Measurements from ENCODE around the gene SLC5A10.

SLC5A10 gene

DNA sequence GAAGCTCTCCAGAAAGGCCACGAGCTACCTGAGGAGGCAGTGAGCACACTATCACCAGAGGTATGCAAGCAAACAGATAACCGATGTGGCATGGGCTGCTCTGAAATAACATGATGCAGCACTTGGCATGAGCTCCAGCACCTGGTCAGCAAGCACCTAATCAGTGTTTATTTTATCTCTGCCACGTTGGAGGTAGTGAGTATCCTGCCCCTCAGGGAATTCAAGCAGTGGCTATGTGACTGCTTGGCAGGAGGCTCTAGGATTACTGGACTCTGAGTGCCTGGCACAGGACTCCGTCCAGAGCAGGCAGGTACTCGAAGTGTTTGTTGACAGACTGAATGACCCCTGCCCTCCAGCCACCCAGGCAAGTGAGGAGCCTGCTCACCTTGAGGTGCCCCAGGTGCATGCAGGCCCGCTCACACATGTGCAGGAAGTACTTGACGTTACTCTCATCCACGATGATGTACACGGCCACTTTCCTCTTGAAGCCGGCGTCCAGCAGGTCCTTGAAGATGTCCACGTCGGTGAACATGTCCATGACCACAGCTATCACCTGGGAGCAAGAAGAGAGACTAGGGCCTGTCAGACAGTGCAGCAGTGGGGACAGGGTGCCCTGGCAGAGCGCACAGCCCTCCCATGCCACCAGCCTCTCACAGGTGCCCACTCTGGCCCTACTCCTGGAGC lies 36.0 kb downstream of the SLC5A10 start:
- Mint-ChIP-seq H3K36me3 (ENCODE audit: low read depth) (no peaks in the 10 kb centered on the region), H3K9me3 (no peaks in the 10 kb centered on the region), H3K4me3 (no peak overlapping the region), H3K27me3 (ENCODE audit: low read depth, poor library complexity) (peaks cover 3% of the 10 kb centered on the region), H3K27ac (no peak overlapping the region), H3K4me1 (peaks cover 12% of the 10 kb centered on the region)
- DNase-seq = no peak
- TF ChIP-seq, protein P1, sequence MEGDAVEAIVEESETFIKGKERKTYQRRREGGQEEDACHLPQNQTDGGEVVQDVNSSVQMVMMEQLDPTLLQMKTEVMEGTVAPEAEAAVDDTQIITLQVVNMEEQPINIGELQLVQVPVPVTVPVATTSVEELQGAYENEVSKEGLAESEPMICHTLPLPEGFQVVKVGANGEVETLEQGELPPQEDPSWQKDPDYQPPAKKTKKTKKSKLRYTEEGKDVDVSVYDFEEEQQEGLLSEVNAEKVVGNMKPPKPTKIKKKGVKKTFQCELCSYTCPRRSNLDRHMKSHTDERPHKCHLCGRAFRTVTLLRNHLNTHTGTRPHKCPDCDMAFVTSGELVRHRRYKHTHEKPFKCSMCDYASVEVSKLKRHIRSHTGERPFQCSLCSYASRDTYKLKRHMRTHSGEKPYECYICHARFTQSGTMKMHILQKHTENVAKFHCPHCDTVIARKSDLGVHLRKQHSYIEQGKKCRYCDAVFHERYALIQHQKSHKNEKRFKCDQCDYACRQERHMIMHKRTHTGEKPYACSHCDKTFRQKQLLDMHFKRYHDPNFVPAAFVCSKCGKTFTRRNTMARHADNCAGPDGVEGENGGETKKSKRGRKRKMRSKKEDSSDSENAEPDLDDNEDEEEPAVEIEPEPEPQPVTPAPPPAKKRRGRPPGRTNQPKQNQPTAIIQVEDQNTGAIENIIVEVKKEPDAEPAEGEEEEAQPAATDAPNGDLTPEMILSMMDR (IDR thresholded peaks at IDR 0.05) = no peak

DNA sequence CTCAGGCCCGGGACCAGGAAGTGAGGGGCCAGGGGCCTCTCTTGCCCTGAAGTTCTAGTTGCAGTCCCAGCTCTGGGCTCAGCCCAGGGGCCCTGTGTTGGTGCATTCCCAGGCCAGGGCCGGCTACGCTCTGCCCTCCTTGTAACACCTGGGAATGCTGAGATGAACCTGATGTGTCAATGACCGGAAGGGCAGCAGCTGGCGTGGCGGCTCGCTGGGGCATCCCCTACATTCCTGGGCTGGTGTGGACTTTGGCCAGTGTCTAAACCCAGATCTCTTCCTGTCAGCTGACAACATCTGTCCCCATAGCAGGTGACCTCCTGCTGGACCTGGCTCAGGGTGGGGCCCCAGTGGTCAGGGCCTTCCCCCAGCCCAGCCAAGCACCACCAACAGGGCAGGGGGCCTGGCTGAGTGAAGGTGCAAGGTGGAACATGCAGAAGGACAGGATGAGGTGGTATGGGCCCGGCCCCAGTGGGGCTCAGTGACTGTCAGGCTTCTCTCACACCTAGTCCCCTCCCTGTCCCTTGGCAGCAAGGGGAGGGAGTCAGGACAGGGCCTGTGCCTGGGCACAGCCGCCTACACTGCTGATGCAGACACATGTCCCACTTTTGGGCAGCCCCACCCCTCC lies 36.7 kb downstream of the SLC5A10 start:
- Mint-ChIP-seq H3K27me3 (ENCODE audit: low read depth, poor library complexity) (no peaks in the 10 kb centered on the region), H3K36me3 (ENCODE audit: low read depth) (no peaks in the 10 kb centered on the region), H3K4me1 (peaks cover 13% of the 10 kb centered on the region), H3K27ac (no peak overlapping the region), H3K4me3 (no peak overlapping the region), H3K9me3 (no peaks in the 10 kb centered on the region)
- TF ChIP-seq, protein P1 (IDR thresholded peaks at IDR 0.05) = no peak
- no peak for DNase-seq

DNA sequence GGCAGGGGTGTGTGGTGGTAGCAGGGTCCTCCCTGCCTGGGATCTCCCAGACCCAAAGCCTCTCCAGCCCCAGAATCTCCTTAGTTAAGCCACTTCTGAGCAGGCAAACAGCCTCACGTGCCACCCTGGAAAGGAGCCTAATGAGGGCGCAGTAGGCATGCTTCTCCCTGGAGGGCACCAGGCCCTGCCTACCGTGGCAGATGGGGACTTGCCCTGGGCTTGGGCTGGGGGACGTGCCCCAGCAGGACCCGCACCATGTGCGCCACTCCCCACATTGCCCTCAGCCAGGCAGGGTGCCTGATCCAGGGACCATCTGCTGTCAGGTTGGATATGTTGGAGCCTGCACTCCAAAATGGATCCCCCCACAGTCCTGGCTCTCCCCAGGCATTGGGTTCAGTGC lies 38.4 kb downstream of the SLC5A10 start:
- Mint-ChIP-seq H3K27ac (no peak overlapping the region), H3K27me3 (ENCODE audit: low read depth, poor library complexity) (peaks cover 3% of the 10 kb centered on the region), H3K36me3 (ENCODE audit: low read depth) (peaks cover 10% of the 10 kb centered on the region), H3K9me3 (peaks cover 11% of the 10 kb centered on the region), H3K4me3 (no peak overlapping the region), H3K4me1 (peaks cover 21% of the 10 kb centered on the region)
- DNase-seq = no peak
- TF ChIP-seq, protein P1 (IDR thresholded peaks at IDR 0.05) = no peak

DNA sequence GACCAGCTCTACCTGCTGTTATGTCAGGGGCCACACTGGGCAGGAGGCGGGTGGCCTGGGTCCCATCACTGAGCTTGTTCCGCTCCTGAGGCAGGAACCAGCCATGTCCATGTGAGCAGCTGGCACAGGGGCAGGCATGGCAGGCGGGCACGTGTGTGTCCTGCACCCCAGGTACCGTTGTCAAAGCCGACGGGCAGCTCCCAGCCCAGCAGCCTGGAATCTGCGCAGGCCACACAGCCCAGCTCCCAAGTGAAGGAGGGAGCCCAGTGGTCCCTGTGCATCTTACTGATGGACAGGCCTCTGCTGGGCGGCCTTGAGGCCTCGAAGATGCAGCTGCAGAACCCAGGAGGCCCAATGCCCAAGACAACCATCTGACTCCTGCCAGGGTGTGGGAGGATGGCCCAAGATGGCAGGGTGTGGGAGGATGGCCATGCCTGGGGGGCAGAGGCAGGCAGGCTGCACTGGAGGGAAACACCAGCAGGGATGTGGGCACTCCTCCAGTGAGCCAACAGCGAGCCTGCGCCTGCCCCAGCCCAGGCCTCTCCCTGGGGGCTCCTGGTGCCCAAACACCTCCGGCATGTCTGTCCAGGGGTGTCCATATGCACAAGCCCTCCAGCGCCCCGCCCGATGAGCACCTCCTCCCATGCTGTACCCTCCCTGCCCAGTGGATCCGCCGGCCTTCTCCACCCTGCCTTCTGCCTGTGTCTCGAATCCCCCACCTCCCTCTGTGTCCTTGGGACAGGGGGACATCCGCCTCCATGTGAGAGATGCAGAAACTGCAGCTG lies 39.8 kb downstream of the SLC5A10 start:
- TF ChIP-seq, protein P1 (IDR thresholded peaks at IDR 0.05) = no peak
- Mint-ChIP-seq H3K4me3 (no peak overlapping the region), H3K36me3 (ENCODE audit: low read depth) (peaks cover 24% of the 10 kb centered on the region), H3K27ac (no peak overlapping the region), H3K4me1 (peaks cover 11% of the 10 kb centered on the region), H3K9me3 (peaks cover 23% of the 10 kb centered on the region), H3K27me3 (ENCODE audit: low read depth, poor library complexity) (peaks cover 5% of the 10 kb centered on the region)
- no peak for DNase-seq

DNA sequence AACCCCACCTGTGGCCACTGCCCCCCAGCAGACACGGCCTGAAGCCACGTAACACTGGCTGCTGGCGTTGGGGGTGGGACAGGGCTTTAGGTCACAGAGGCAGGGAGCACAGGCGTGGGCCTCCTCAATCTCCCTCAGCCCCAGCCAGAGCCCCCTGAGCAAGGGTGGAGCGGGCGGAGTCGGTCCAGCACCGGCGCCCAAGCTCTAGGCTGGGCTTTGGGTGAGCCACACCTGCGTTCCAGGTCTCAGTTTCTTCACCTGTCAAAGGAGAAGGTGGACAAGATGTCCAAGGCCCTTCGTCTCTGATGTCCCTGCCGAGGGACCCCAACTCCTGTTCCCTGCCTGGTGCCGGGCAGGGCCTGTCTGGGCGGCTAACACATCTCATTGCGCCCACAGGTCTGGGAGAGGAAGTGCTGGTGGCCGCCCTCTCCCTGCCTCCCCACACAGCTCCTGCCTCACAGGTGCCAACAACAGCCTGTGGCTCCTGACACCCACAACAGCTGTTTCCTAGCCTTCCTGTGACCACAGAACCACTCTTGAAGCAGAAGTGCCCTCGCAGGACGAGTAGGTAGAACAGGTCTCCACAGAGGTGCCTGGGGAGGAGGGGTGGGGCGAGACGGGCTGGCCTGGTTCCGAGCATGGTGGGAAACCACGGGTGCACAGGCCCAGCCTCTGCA lies 40.6 kb downstream of the SLC5A10 start:
- no peak for DNase-seq

More for the DNA sequence above, 40.6 kb downstream of the SLC5A10 start:
- Mint-ChIP-seq H3K9me3 (peaks cover 26% of the 10 kb centered on the region), H3K36me3 (ENCODE audit: low read depth) (peaks cover 27% of the 10 kb centered on the region), H3K27me3 (ENCODE audit: low read depth, poor library complexity) (peaks cover 8% of the 10 kb centered on the region), H3K4me1 (peaks cover 9% of the 10 kb centered on the region), H3K4me3 (no peak overlapping the region), H3K27ac (no peak overlapping the region)
- TF ChIP-seq, protein P1 (IDR thresholded peaks at IDR 0.05) = no peak

Measured in nephron progenitor cell (in vitro differentiated cells).